GM12874 (cell line): ENCODE data around the gene PHC2.

Experiments used
- TF ChIP-seq, protein P1 (sequence below): IDR thresholded peaks from 2 replicates; pipeline ENCODE4 v1.5.1; 2011; ENCODE audit warnings: low read depth, mild to moderate bottlenecking, control low read depth, low read length, moderate library complexity; ENCODE audit not compliant: insufficient read depth

PHC2 gene

DNA sequence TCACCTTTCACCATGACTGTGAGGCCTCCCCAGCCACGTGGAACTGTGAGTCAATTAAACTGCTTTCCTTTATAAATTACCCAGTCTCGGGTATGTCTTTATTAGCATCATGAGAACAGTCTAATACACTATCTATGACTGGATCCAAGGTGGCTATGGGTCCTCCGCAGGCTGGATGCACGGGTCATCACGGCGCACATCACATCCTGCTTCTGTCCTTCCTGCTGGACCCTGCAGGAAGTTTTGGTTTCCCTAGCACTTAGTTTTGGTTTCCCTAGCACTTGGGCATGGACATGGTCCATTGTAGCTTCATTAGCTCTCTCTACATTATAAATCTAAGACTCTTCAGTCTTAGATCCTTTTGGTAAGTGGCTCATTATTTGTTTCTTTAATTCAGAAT, 14.2 kb upstream of the PHC2 start:
- TF ChIP-seq, protein P1, sequence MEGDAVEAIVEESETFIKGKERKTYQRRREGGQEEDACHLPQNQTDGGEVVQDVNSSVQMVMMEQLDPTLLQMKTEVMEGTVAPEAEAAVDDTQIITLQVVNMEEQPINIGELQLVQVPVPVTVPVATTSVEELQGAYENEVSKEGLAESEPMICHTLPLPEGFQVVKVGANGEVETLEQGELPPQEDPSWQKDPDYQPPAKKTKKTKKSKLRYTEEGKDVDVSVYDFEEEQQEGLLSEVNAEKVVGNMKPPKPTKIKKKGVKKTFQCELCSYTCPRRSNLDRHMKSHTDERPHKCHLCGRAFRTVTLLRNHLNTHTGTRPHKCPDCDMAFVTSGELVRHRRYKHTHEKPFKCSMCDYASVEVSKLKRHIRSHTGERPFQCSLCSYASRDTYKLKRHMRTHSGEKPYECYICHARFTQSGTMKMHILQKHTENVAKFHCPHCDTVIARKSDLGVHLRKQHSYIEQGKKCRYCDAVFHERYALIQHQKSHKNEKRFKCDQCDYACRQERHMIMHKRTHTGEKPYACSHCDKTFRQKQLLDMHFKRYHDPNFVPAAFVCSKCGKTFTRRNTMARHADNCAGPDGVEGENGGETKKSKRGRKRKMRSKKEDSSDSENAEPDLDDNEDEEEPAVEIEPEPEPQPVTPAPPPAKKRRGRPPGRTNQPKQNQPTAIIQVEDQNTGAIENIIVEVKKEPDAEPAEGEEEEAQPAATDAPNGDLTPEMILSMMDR, result no peak

DNA sequence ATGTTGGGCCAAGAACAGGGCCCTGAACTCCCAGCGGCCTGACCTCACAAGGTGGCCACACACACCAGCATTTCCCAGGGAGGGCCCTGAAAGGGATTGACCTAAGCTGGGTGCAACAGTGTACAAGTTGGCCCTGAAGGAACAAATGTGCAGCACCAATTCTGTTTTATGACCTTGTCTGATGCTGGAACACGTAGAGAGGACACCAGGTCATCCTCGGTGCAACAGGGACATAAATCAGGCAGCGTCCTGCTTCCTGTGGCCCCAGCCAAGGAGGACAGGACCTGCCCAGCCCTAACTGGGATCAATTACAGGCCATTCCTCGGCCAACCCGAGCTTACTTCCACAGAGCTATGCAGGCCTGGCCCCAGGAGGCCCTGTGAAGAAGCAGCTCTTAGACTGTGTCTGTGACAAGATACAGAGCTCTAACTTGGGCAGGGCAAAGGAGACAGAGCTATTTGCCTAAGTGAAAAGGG, 12.8 kb upstream of the PHC2 start:
- TF ChIP-seq, protein P1, result no peak

- TF ChIP-seq, protein P1, result no peak
Measured at GRCh38 chr1:33443080-33443704, 12.3 kb upstream of the PHC2 start.

GRCh38 chr1:33442141-33442540, 11.2 kb upstream of the PHC2 start:
- TF ChIP-seq, protein P1, result no peak

DNA sequence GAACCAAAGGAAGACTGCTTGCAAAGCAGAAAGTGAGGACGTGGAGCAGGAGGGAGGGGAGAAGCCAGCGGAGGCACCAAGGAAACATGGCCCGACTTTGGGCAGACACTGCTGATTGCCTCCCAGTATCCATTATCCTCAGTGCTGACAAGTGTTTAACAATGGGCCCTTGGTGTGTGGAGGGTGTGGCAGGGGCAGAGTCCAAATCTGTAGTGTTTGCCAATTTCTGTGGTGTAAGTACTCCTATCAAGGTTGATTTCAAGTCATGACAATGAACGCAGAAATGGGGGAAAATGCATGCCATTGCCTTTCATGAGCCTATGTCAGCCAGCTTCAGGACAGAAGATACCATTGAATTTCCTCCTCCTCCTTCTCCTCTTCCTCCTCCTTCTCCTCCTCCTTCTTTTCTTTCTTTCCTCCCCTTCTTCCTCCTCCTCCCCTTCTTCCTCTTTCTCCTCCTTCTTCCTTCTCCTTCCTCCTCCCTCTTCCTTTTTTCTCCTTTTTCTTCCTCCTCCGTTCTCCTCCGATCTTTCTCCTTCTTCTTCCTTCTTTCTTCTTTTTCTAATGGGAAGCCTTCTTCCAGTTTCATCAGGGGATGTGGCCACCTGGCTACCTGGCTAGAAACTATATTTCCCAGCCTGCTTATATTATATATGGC, 10.3 kb upstream of the PHC2 start:
- TF ChIP-seq, protein P1, result no peak

- TF ChIP-seq, protein P1, result no peak
Measured at GRCh38 chr1:33439662-33440061, 8.8 kb upstream of the PHC2 start.

- TF ChIP-seq, protein P1, result no peak
Measured at GRCh38 chr1:33438364-33439160, 7.7 kb upstream of the PHC2 start.
